H1 (cell line): ENCODE data around the gene ADGB.

Source experiments
- EZH2 ChIP-seq: fragments of 200-600 bp; sonication (generic); IDR thresholded peaks from 2 replicates; pipeline ENCODE4 v1.7.1; 2012; ENCODE audit warnings: low read depth, mild to moderate bottlenecking, moderate library complexity, low read length, inconsistent platforms; ENCODE audit not compliant: severe bottlenecking
- KDM1A ChIP-seq: fragments of 200-600, 300-600 bp; sonication (generic); IDR thresholded peaks from 2 replicates; pipeline ENCODE4 v1.7.1; 2016; ENCODE audit warnings: mild to moderate bottlenecking, low read length, borderline replicate concordance
- POLR2AphosphoS5 ChIP-seq: IDR thresholded peaks from 2 replicates; pipeline ENCODE4 v1.6.1; 2011; ENCODE audit warnings: low read depth, low read length
- SRF ChIP-seq: IDR thresholded peaks from 2 replicates; pipeline ENCODE4 v1.6.1; 2011; ENCODE audit warnings: mild to moderate bottlenecking, low read depth, low read length, moderate library complexity
- YY1 ChIP-seq: IDR thresholded peaks from 2 replicates; pipeline ENCODE4 v1.6.1; 2011; ENCODE audit warnings: low read depth, mild to moderate bottlenecking, low read length
- TF ChIP-seq, protein P1 (sequence below), 3 experiments: IDR thresholded peaks; 1 replicate in 2 of 3; 2 replicates in 1 of 3; pipeline versions ENCODE4 v1.5.1 to v1.6.1; 2011; ENCODE audit warnings: low read length in 3 of 3, mild to moderate bottlenecking in 3 of 3, inconsistent platforms in 2 of 3, low read depth in 1 of 3, moderate library complexity in 1 of 3; ENCODE audit not compliant: insufficient read depth in 1 of 3; ENCODE audit errors: control extremely low read depth in 1 of 3
- TF ChIP-seq, protein P2 (sequence below): IDR thresholded peaks from 2 replicates; pipeline ENCODE4 v1.6.1; 2012; ENCODE audit warnings: inconsistent platforms

GRCh38 chr6:146795479-146796133 is 196.8 kb downstream of the ADGB start:
- TF ChIP-seq, protein P1, sequence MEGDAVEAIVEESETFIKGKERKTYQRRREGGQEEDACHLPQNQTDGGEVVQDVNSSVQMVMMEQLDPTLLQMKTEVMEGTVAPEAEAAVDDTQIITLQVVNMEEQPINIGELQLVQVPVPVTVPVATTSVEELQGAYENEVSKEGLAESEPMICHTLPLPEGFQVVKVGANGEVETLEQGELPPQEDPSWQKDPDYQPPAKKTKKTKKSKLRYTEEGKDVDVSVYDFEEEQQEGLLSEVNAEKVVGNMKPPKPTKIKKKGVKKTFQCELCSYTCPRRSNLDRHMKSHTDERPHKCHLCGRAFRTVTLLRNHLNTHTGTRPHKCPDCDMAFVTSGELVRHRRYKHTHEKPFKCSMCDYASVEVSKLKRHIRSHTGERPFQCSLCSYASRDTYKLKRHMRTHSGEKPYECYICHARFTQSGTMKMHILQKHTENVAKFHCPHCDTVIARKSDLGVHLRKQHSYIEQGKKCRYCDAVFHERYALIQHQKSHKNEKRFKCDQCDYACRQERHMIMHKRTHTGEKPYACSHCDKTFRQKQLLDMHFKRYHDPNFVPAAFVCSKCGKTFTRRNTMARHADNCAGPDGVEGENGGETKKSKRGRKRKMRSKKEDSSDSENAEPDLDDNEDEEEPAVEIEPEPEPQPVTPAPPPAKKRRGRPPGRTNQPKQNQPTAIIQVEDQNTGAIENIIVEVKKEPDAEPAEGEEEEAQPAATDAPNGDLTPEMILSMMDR (IDR thresholded peaks at IDR 0.05; ENCODE audit: control extremely low read depth in 1 of 3, insufficient read depth in 1 of 3, low read depth in 1 of 3, low read length in 3 of 3): no peak
- TF ChIP-seq POLR2AphosphoS5 (no peak), SRF (no peak), YY1 (no peak), EZH2 (no peak), KDM1A (no peak)
- TF ChIP-seq, protein P2, sequence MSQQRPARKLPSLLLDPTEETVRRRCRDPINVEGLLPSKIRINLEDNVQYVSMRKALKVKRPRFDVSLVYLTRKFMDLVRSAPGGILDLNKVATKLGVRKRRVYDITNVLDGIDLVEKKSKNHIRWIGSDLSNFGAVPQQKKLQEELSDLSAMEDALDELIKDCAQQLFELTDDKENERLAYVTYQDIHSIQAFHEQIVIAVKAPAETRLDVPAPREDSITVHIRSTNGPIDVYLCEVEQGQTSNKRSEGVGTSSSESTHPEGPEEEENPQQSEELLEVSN: no peak
